ENCODE data around the gene LIMCH1.

LIMCH1 gene

DNA sequence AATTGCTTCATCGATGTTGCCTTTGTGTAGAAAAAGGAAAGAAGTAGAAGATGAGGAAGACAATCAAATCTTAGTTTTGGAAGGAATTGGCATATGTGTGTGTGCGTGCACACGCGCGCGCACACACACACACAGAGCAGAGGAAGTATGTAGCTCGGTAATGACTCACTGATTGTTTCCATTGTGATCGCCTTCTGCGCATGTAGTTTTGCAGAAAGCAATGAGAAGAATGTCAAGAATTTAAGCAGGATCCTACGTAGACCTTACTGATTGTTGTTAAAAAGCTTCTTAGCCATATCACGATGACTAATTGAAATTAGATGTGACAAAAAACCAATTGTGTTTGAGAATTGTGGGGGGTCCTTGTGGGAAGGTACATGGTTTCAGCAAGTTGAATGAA is 12.8 kb upstream of the LIMCH1 start:
- Histone ChIP-seq H3K4me2 (ENCODE audit: low read length) (no peak overlapping the region), H2BK15ac (replicated peaks; ENCODE audit: low read depth) (no peak overlapping the region), H3K4me3 (ENCODE audit: low read length) (no peak overlapping the region), H4K5ac (ENCODE audit: low read length) (no peak overlapping the region), H3K4me1 (ENCODE audit: control insufficient read depth, low read depth, low read length) (peaks cover 3% of the 10 kb centered on the region), H3K18ac (ENCODE audit: low read length) (no peak overlapping the region), H3K27me3 (ENCODE audit: insufficient read depth, low read length, poor library complexity) (no peaks in the 10 kb centered on the region), H3K9ac (ENCODE audit: low read length) (no peak overlapping the region), H3K23ac (ENCODE audit: low read length) (no peak overlapping the region), H3K27ac (ENCODE audit: low read depth, low read length) (no peak overlapping the region), H2AK5ac (ENCODE audit: low read length) (no peak overlapping the region), H3K79me1 (ENCODE audit: low read length) (no peaks in the 10 kb centered on the region), H3K79me2 (ENCODE audit: control insufficient read depth, insufficient read depth, low read length) (no peaks in the 10 kb centered on the region), H3K36me3 (ENCODE audit: control insufficient read depth, insufficient read depth, low read length) (no peaks in the 10 kb centered on the region), H3K4ac (ENCODE audit: low read depth, low read length) (peak overlapping the region; percentile 36), H4K8ac (ENCODE audit: low read depth, low read length) (no peak overlapping the region), H2BK5ac (ENCODE audit: low read length) (no peak overlapping the region), H3K56ac (ENCODE audit: low read length) (no peak overlapping the region), H2BK120ac (ENCODE audit: low read depth, low read length) (no peak overlapping the region)
- DNase-seq = peak; percentile 98
- no CpG with 5 or more reads among the region's 11 CpGs for WGBS (ENCODE audit: extremely low coverage, insufficient coverage, low lambda C conversion rate)

DNA sequence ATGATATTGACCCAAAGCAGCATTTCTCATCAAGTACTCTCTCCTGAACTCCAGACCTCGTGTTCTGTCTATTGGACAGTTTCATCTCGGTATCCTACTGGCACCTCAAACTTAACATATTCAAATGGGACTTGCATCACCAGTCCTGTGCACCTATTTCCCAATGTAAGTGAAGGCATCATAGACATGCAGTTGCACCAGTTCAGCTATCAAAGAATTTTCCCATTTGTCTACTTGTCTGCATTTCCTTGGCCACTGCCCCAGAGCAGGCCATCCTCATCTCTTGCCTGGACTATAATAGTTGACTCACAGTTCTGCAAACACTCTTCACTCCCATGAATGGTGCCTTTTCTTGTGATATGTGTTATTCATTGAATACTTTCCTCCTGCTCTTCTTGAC is 11.3 kb upstream of the LIMCH1 start:
- Histone ChIP-seq H3K9ac (ENCODE audit: low read length) (no peak overlapping the region), H2AK5ac (ENCODE audit: low read length) (no peak overlapping the region), H2BK15ac (replicated peaks; ENCODE audit: low read depth) (no peak overlapping the region), H4K5ac (ENCODE audit: low read length) (no peak overlapping the region), H3K4me1 (ENCODE audit: control insufficient read depth, low read depth, low read length) (peaks cover 3% of the 10 kb centered on the region), H3K4me2 (ENCODE audit: low read length) (no peak overlapping the region), H2BK120ac (ENCODE audit: low read depth, low read length) (no peak overlapping the region), H3K23ac (ENCODE audit: low read length) (no peak overlapping the region), H3K4ac (ENCODE audit: low read depth, low read length) (no peak overlapping the region), H3K4me3 (ENCODE audit: low read length) (no peak overlapping the region), H2BK5ac (ENCODE audit: low read length) (no peak overlapping the region), H3K27me3 (ENCODE audit: insufficient read depth, low read length, poor library complexity) (no peaks in the 10 kb centered on the region), H3K36me3 (ENCODE audit: control insufficient read depth, insufficient read depth, low read length) (no peaks in the 10 kb centered on the region), H3K18ac (ENCODE audit: low read length) (no peak overlapping the region), H4K8ac (ENCODE audit: low read depth, low read length) (no peak overlapping the region), H3K79me2 (ENCODE audit: control insufficient read depth, insufficient read depth, low read length) (no peaks in the 10 kb centered on the region), H3K79me1 (ENCODE audit: low read length) (no peaks in the 10 kb centered on the region), H3K27ac (ENCODE audit: low read depth, low read length) (no peak overlapping the region), H3K56ac (ENCODE audit: low read length) (no peak overlapping the region)
- no CpG with 5 or more reads among the region's 2 CpGs for WGBS (ENCODE audit: extremely low coverage, insufficient coverage, low lambda C conversion rate)
- no peak for DNase-seq

DNA sequence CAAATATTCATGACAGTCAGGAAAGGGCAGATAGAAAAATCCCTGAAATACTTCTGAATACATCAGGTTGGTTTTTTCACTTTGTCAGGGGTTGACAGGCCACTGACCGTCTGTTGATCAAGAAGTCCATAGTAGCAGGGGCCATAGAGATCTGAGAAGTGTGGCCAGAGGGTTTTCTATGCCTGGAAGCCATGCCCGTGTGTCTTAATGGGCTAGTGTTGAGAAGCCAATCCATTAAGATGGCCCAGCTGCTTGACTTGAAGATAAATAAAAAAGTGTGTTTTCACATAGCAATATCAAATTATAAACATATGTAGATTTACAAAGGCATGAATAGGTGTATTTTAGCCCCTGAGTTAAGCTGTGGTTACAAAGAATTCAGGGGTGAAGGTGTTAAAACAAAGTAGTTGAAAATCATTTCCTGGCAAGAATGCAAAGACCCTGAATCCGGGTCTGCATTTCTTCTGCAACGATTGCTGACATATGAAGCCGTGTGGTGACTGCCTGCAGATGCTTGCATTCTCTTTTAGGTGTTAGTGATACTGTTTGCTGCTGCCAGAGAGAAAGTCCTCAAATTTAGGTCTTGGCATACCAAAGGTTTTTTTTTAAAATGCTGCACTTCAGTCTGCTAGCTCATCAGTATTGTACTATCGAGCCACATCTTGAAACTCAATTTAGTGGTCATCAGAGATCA is 9.3 kb upstream of the LIMCH1 start:
- no peak overlapping the region for H3K4me2 ChIP-seq (ENCODE audit: low read length)
- peaks cover 3% of the 10 kb centered on the region for H3K4me1 ChIP-seq (ENCODE audit: control insufficient read depth, low read depth, low read length)
- no CpG with 5 or more reads among the region's 6 CpGs for WGBS (ENCODE audit: extremely low coverage, insufficient coverage, low lambda C conversion rate)
- no peaks in the 10 kb centered on the region for H3K36me3 ChIP-seq (ENCODE audit: control insufficient read depth, insufficient read depth, low read length)
- no peak overlapping the region for H3K4me3 ChIP-seq (ENCODE audit: low read length)
- H2BK5ac ChIP-seq (ENCODE audit: low read length) = no peak overlapping the region
- no peak overlapping the region for H4K8ac ChIP-seq (ENCODE audit: low read depth, low read length)
- H2AK5ac ChIP-seq (ENCODE audit: low read length) = no peak overlapping the region
- no peak overlapping the region for H3K18ac ChIP-seq (ENCODE audit: low read length)
- peak overlapping the region; percentile 19 for H2BK15ac ChIP-seq (replicated peaks; ENCODE audit: low read depth)
- H3K27me3 ChIP-seq (ENCODE audit: insufficient read depth, low read length, poor library complexity) = no peaks in the 10 kb centered on the region
- H3K23ac ChIP-seq (ENCODE audit: low read length) = no peak overlapping the region
- H3K4ac ChIP-seq (ENCODE audit: low read depth, low read length) = no peak overlapping the region
- no peak overlapping the region for H3K56ac ChIP-seq (ENCODE audit: low read length)
- H3K79me1 ChIP-seq (ENCODE audit: low read length) = no peaks in the 10 kb centered on the region
- H4K5ac ChIP-seq (ENCODE audit: low read length) = no peak overlapping the region
- H3K27ac ChIP-seq (ENCODE audit: low read depth, low read length) = no peak overlapping the region
- no peak overlapping the region for H2BK120ac ChIP-seq (ENCODE audit: low read depth, low read length)
- H3K79me2 ChIP-seq (ENCODE audit: control insufficient read depth, insufficient read depth, low read length) = no peaks in the 10 kb centered on the region
- H3K9ac ChIP-seq (ENCODE audit: low read length) = no peak overlapping the region
- DNase-seq = no peak

GRCh38 chr4:41530741-41531140 is 7.2 kb upstream of the LIMCH1 start:
- WGBS (ENCODE audit: extremely low coverage, insufficient coverage, low lambda C conversion rate) = no CpG with 5 or more reads among the region's 5 CpGs
- no peak overlapping the region for H3K9ac ChIP-seq (ENCODE audit: low read length)
- no peak overlapping the region for H3K56ac ChIP-seq (ENCODE audit: low read length)
- H2BK15ac ChIP-seq (replicated peaks; ENCODE audit: low read depth) = no peak overlapping the region
- H3K18ac ChIP-seq (ENCODE audit: low read length) = no peak overlapping the region
- H3K79me2 ChIP-seq (ENCODE audit: control insufficient read depth, insufficient read depth, low read length) = no peaks in the 10 kb centered on the region
- no peak overlapping the region for H3K4me3 ChIP-seq (ENCODE audit: low read length)
- H3K79me1 ChIP-seq (ENCODE audit: low read length) = no peaks in the 10 kb centered on the region
- no peak overlapping the region for H3K27ac ChIP-seq (ENCODE audit: low read depth, low read length)
- no peak overlapping the region for H2BK5ac ChIP-seq (ENCODE audit: low read length)
- H4K8ac ChIP-seq (ENCODE audit: low read depth, low read length) = no peak overlapping the region
- DNase-seq = no peak
- no peaks in the 10 kb centered on the region for H3K27me3 ChIP-seq (ENCODE audit: insufficient read depth, low read length, poor library complexity)
- H3K4me1 ChIP-seq (ENCODE audit: control insufficient read depth, low read depth, low read length) = no peaks in the 10 kb centered on the region
- H3K23ac ChIP-seq (ENCODE audit: low read length) = no peak overlapping the region
- H3K36me3 ChIP-seq (ENCODE audit: control insufficient read depth, insufficient read depth, low read length) = no peaks in the 10 kb centered on the region
- no peak overlapping the region for H3K4me2 ChIP-seq (ENCODE audit: low read length)
- no peak overlapping the region for H4K5ac ChIP-seq (ENCODE audit: low read length)
- H2BK120ac ChIP-seq (ENCODE audit: low read depth, low read length) = no peak overlapping the region
- H3K4ac ChIP-seq (ENCODE audit: low read depth, low read length) = no peak overlapping the region
- H2AK5ac ChIP-seq (ENCODE audit: low read length) = no peak overlapping the region

- no peak overlapping the region for H2BK120ac ChIP-seq (ENCODE audit: low read depth, low read length)
- H3K56ac ChIP-seq (ENCODE audit: low read length) = no peak overlapping the region
- no peak overlapping the region for H2BK15ac ChIP-seq (replicated peaks; ENCODE audit: low read depth)
- no peak overlapping the region for H2AK5ac ChIP-seq (ENCODE audit: low read length)
- no peak overlapping the region for H3K27ac ChIP-seq (ENCODE audit: low read depth, low read length)
- H3K79me2 ChIP-seq (ENCODE audit: control insufficient read depth, insufficient read depth, low read length) = no peaks in the 10 kb centered on the region
- no peaks in the 10 kb centered on the region for H3K36me3 ChIP-seq (ENCODE audit: control insufficient read depth, insufficient read depth, low read length)
- no peak overlapping the region for H3K18ac ChIP-seq (ENCODE audit: low read length)
- no peak overlapping the region for H4K8ac ChIP-seq (ENCODE audit: low read depth, low read length)
- H3K23ac ChIP-seq (ENCODE audit: low read length) = no peak overlapping the region
- H3K4ac ChIP-seq (ENCODE audit: low read depth, low read length) = no peak overlapping the region
- H3K27me3 ChIP-seq (ENCODE audit: insufficient read depth, low read length, poor library complexity) = no peaks in the 10 kb centered on the region
- no peak overlapping the region for H3K4me3 ChIP-seq (ENCODE audit: low read length)
- H2BK5ac ChIP-seq (ENCODE audit: low read length) = no peak overlapping the region
- no peaks in the 10 kb centered on the region for H3K79me1 ChIP-seq (ENCODE audit: low read length)
- DNase-seq = no peak
- H3K4me2 ChIP-seq (ENCODE audit: low read length) = no peak overlapping the region
- no peaks in the 10 kb centered on the region for H3K4me1 ChIP-seq (ENCODE audit: control insufficient read depth, low read depth, low read length)
- WGBS (ENCODE audit: extremely low coverage, insufficient coverage, low lambda C conversion rate) = no CpG with 5 or more reads among the region's 7 CpGs
- no peak overlapping the region for H3K9ac ChIP-seq (ENCODE audit: low read length)
- H4K5ac ChIP-seq (ENCODE audit: low read length) = no peak overlapping the region
These were observed 5.6 kb upstream of the LIMCH1 start for GRCh38 chr4:41532336-41532735.

DNA sequence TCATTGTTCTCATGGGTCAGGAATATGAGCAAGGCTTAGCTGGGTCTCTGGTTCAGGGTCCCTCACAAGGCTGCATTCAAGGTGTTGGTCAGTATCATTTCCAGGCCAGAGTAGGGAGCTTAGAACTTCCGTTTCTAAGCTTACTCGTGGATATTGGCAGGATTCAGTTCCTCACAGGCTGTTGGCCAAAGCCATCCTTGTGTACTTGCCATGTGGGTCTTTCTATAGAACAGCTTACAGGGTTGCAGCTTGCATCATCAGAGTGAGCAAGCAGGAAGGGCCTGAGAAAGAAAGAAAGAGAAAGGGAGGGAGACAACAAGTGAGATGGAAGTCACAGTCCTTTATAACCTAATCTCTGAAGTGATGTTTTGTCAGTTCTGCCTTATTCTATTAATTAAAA is 5.1 kb upstream of the LIMCH1 start:
- H3K18ac ChIP-seq (ENCODE audit: low read length) = no peak overlapping the region
- DNase-seq = no peak
- no peaks in the 10 kb centered on the region for H3K36me3 ChIP-seq (ENCODE audit: control insufficient read depth, insufficient read depth, low read length)
- H3K4me1 ChIP-seq (ENCODE audit: control insufficient read depth, low read depth, low read length) = no peaks in the 10 kb centered on the region
- no CpG with 5 or more reads among the region's 2 CpGs for WGBS (ENCODE audit: extremely low coverage, insufficient coverage, low lambda C conversion rate)
- H3K79me1 ChIP-seq (ENCODE audit: low read length) = no peaks in the 10 kb centered on the region
- H3K23ac ChIP-seq (ENCODE audit: low read length) = no peak overlapping the region
- H3K4me2 ChIP-seq (ENCODE audit: low read length) = no peak overlapping the region
- no peak overlapping the region for H3K27ac ChIP-seq (ENCODE audit: low read depth, low read length)
- H3K4me3 ChIP-seq (ENCODE audit: low read length) = no peak overlapping the region
- no peak overlapping the region for H3K56ac ChIP-seq (ENCODE audit: low read length)
- no peaks in the 10 kb centered on the region for H3K27me3 ChIP-seq (ENCODE audit: insufficient read depth, low read length, poor library complexity)
- H3K9ac ChIP-seq (ENCODE audit: low read length) = no peak overlapping the region
- H3K4ac ChIP-seq (ENCODE audit: low read depth, low read length) = no peak overlapping the region
- no peak overlapping the region for H2BK120ac ChIP-seq (ENCODE audit: low read depth, low read length)
- no peak overlapping the region for H2AK5ac ChIP-seq (ENCODE audit: low read length)
- H3K79me2 ChIP-seq (ENCODE audit: control insufficient read depth, insufficient read depth, low read length) = no peaks in the 10 kb centered on the region
- H2BK5ac ChIP-seq (ENCODE audit: low read length) = no peak overlapping the region
- H2BK15ac ChIP-seq (replicated peaks; ENCODE audit: low read depth) = no peak overlapping the region
- no peak overlapping the region for H4K5ac ChIP-seq (ENCODE audit: low read length)
- H4K8ac ChIP-seq (ENCODE audit: low read depth, low read length) = peak overlapping the region; percentile 30

All from mesendoderm (in vitro differentiated cells).